ENCODE measurements around the gene KCNC3. TPM values are rescaled to one million over a fixed set of nuclear protein-coding genes. Genes with fewer than 3 reads are reported as not detected.

Gene KCNC3
- total and polyA plus RNA-seq, 10 of the 15 experiments (the other 5 are each of a cell fraction or from before 2014, with no cell fraction given): 0.08 to 3.8 (median 0.44) TPM; not detected in 2

- TF ChIP-seq PRDM15 (CRISPR knock-in tag; IDR thresholded peaks at IDR 0.05) (no peak), ATF3 (IDR thresholded peaks at IDR 0.05; ENCODE audit: borderline replicate concordance, extremely low read depth, low read depth, low read length) (no peak), TCF7 (IDR thresholded peaks at IDR 0.05; ENCODE audit: borderline replicate concordance) (no peak), NFIC (IDR thresholded peaks at IDR 0.05; ENCODE audit: low read depth, low read length) (no peak), SKIL (IDR thresholded peaks at IDR 0.05; ENCODE audit: low read depth, poor library complexity, severe bottlenecking) (no peak)
Measured at GRCh38 chr19:50281491-50281890, 47.7 kb downstream of the KCNC3 start (continued).

GRCh38 chr19:50280983-50281382, 48.2 kb downstream of the KCNC3 start:
- intact Hi-C loops (cut with micrococcal nuclease; ENCODE audit: unreplicated experiment): no loop called here
- Histone ChIP-seq H3K9ac (ENCODE audit: control insufficient read depth, insufficient read depth, low read length) (no peak overlapping the region), H3K9me3 (replicated peaks; ENCODE audit: control insufficient read depth, insufficient read depth, low read length) (no peaks in the 10 kb centered on the region; the same call in 2 of the 3 replicates), H3K27ac (ENCODE audit: control insufficient read depth, insufficient read depth) (no peak overlapping the region), H3K27me3 (replicated peaks in 1 of 2; ENCODE audit: control insufficient read depth in 2 of 2, insufficient read depth in 2 of 2, low read length in 1 of 2) (no peaks in the 10 kb centered on the region), H3K4me2 (ENCODE audit: control insufficient read depth, insufficient read depth) (no peak overlapping the region), H3K79me2 (ENCODE audit: control insufficient read depth, insufficient read depth, low read length) (no peaks in the 10 kb centered on the region), H2AFZ (ENCODE audit: control insufficient read depth, low read depth, low read length) (no peak overlapping the region), H3K36me3 (ENCODE audit: control insufficient read depth in 2 of 2, insufficient read depth in 2 of 2, low read length in 1 of 2) (no peaks in the 10 kb centered on the region), H4K20me1 (ENCODE audit: control insufficient read depth, insufficient read depth) (no peaks in the 10 kb centered on the region), H3K4me3 (no peak overlapping the region), H3K4me1 (ENCODE audit: control insufficient read depth, insufficient read depth, low read length) (no peaks in the 10 kb centered on the region)
- DNase-seq (ENCODE audit: low read depth, low spot score) (no peak), ATAC-seq (no peak), FAIRE-seq (no peak)
- 0% methylated on average over 3 of the region's 3 CpGs for WGBS (ENCODE audit: insufficient coverage, insufficient replicate concordance, low lambda C conversion rate, missing lambda C conversion rate)
- ChIA-PET POLR2A (interaction anchor here (0.7 kb wide), 1 partner anchor 9 kb away, joined by 3 read pairs; no protein-coding TSS in a partner anchor), RAD21 (ENCODE audit: unreplicated experiment) (no interaction called here), SMC1A (ENCODE audit: uncharacterized antibody, unreplicated experiment) (no interaction called here), CTCF (no interaction called here)
- in situ Hi-C loops (cut with MboI): no loop called here
- no TSS peak for BruUV-seq (replicated peaks)
- TF ChIP-seq KDM1A (IDR thresholded peaks at IDR 0.05; ENCODE audit: borderline replicate concordance) (no peak), BHLHE40 (IDR thresholded peaks at IDR 0.05; ENCODE audit: borderline replicate concordance in 1 of 2, low read depth in 2 of 2, low read length in 1 of 2) (no peak), CHD2 (IDR thresholded peaks at IDR 0.05; ENCODE audit: borderline replicate concordance, low read depth, low read length) (no peak), YY1 (IDR thresholded peaks at IDR 0.05; ENCODE audit: low read depth, low read length) (no peak), HCFC1 (IDR thresholded peaks at IDR 0.05; ENCODE audit: low read length) (no peak), E2F4 (IDR thresholded peaks at IDR 0.05; ENCODE audit: low read depth, low read length) (no peak), NR2F1 (conservative IDR thresholded peaks at IDR 0.05) (no peak), HDGF (IDR thresholded peaks at IDR 0.05) (no peak), ZSCAN29 (IDR thresholded peaks at IDR 0.05) (no peak), RAD21 (IDR thresholded peaks at IDR 0.05; ENCODE audit: insufficient read depth, low read depth, low read length) (no peak), CHD4 (IDR thresholded peaks at IDR 0.05) (no peak)
